Ovary (tissue), 3 donors: ENCODE measurements around the gene TULP4.

Experiments used
- POLR2A ChIP-seq: fragments of 450-650 bp; IDR thresholded peaks from one replicate; pipeline ENCODE4 v1.6.1; 2017; ENCODE audit warnings: antibody characterized with exemption, mild to moderate bottlenecking, moderate library complexity
- TF ChIP-seq, protein P1 (sequence below), 3 donors: fragments of 450-650 bp in 2 of 3; fragments of 200-600 bp in 1 of 3; IDR thresholded peaks; one replicate each; pipeline versions ENCODE4 v1.5.1 to v1.8.0; 2016 to 2022; ENCODE audit warnings: antibody characterized with exemption in 3 of 3, mild to moderate bottlenecking in 1 of 3
- donor health status: DM: no; HTN: no; CAD: no.

DNA sequence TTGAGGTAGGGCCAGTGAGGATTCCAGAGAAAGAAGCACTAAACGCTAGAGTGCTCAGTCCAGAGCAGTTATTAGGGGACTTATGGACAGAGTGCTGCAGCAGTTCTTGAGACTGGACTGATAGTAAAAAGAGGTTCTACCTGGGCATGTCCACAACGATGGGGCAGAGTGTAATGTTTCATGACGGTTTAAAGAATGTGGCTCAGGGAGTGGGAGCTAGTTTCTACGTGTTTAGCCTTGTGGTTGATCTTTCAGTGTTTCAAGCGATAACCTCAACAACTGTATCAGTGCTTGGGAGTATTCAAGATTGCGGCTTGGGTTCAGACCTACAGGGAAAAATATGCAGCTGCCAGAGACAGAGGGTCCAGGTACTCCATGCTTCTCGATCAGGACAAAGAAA lies 67.1 kb downstream of the TULP4 start:
- TF ChIP-seq, protein P1, sequence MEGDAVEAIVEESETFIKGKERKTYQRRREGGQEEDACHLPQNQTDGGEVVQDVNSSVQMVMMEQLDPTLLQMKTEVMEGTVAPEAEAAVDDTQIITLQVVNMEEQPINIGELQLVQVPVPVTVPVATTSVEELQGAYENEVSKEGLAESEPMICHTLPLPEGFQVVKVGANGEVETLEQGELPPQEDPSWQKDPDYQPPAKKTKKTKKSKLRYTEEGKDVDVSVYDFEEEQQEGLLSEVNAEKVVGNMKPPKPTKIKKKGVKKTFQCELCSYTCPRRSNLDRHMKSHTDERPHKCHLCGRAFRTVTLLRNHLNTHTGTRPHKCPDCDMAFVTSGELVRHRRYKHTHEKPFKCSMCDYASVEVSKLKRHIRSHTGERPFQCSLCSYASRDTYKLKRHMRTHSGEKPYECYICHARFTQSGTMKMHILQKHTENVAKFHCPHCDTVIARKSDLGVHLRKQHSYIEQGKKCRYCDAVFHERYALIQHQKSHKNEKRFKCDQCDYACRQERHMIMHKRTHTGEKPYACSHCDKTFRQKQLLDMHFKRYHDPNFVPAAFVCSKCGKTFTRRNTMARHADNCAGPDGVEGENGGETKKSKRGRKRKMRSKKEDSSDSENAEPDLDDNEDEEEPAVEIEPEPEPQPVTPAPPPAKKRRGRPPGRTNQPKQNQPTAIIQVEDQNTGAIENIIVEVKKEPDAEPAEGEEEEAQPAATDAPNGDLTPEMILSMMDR (IDR thresholded peaks at IDR 0.05), result no peak
- no peak for TF ChIP-seq POLR2A
